Stimulated activated CD4-positive, alpha-beta T cell treated with anti-CD3 and anti-CD28 coated beads, Interleukin-1b, Interleukin-23, amount 100 ng/mL, for 1 hour (primary cell): ENCODE results near the gene C1orf115.
"Not testable (repeated sequence)": the region's sequence is repeated elsewhere in the genome, so short reads cannot be mapped to it uniquely, and the experiment has no call there.

ENCODE experiments used
- DNase-seq, 2 donors: peaks; one replicate each; pipeline ENCODE4 v3.0.0-alpha.2; 2020; ENCODE audit warnings: low read depth in 2 of 2

C1orf115 gene

DNA sequence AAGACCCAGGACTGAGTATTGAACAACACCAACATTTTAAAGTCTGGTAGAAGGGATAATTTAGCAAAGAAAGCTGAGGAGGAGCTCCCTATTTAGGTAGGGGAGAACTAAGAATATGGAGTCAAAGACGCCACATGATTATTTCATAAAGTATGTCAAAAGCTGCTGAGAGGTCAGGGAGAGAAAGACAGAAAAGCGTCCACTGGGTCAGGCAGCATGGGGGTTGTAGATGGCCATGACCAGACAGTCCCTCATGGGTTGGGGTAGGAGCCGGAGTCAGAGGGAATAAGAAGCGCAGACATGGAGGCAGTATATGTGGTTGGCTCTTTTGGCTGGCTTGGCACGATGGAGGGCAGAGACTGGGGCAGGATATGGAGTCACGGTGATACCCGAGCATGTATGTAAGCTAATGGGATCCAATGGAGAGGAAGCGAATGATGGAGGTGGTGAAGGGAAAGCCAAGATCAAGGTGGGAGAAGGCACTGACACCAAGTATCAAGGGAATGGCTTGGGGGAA is 4.8 kb downstream of the C1orf115 start:
- DNase-seq: no peak

DNA sequence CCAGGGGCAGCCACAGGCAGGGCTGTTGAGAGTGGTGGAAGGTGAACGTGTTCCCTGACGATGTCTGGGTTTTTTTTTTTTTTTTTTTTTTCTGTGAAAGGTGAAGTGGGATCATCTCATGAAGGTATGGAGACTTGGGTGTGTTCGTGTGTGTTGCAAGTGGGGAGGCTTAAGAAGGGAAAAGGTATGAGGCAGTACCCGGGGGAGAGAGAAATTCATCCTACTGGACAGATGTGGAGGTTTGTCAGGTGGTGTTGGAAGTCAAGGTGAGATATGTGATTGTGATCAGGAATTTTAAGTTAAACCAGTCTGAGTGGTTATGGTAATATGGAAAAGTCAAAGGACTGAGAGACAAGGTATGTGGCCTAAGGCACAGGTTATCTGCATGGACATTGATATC is 5.3 kb downstream of the C1orf115 start:
- no peak for DNase-seq

GRCh38 chr1:220696226-220696862 is 6.2 kb downstream of the C1orf115 start:
- DNase-seq: no peak

- DNase-seq: no peak
Measured at GRCh38 chr1:220696863-220697231, 6.7 kb downstream of the C1orf115 start.

GRCh38 chr1:220697326-220697725 is 7.2 kb downstream of the C1orf115 start:
- no peak for DNase-seq

DNA sequence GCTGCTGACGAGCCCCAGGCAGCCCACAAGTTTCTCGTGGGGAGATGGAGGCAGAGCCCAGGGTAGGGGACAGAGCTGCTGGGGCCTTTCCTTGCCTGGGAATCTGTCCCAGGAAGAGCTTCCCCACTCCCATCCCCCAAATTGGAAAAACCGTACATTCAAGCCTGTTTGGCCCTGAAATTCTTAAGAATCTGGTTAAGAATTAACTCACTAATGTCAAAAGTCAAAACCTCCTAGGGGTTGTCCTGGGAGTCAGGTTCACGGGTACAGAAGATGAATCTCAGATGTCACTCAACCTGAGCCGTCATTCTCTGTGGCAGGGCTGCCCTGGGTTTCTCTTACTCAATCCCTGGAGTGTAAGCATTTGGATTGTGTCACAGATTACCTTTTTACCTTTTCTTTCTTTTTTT is 8.4 kb downstream of the C1orf115 start:
- DNase-seq: no peak

DNA sequence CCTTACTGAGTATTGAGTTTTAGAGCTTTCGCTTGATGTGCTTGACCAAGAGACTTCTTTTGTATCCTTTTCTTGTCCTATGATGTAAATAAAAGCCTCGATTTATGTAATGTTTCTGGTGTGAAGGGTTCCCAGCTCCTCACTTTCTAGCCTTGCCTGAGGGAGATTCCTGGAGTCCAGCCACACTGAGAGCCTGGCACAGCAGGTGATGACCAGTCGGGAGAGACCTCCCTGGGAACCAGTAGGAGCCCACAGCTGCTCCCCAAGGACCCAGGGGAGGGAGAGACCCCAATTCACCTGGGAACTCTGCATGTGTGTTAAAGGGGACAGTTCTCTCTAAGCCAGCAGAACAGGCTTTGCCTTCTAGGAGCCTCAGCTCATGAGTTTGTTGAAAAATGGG is 8.9 kb downstream of the C1orf115 start:
- no peak for DNase-seq

GRCh38 chr1:220700556-220701179 is 10.5 kb downstream of the C1orf115 start:
- DNase-seq: no peak

GRCh38 chr1:220701974-220702373 is 11.8 kb downstream of the C1orf115 start:
- no peak for DNase-seq

DNA sequence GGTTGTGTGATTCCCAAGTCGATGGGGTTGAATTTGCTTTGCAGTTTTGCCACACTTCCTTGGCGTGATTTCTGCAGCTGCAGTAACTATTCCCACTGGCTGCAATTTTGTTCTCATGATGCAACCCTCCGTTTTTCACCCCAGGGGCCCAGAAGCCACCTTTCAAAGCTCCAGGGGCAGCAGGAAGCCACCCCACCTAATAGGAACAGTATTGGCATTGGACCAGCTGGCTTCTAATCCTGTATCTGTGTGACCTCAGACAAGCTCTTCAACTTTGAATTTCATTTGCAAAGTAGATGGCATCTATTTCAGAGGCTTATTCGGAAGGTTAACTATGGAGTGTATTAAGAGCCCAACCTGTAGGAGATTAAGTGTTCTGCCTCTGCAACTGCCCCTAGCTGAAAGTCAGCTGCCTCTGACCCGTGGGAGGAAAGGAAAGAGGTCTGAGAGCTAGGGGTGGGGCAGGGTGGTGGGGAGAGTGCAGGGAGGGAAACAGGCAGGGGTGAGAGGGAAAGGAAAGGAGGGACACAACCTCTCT is 12.6 kb downstream of the C1orf115 start:
- no peak for DNase-seq

DNA sequence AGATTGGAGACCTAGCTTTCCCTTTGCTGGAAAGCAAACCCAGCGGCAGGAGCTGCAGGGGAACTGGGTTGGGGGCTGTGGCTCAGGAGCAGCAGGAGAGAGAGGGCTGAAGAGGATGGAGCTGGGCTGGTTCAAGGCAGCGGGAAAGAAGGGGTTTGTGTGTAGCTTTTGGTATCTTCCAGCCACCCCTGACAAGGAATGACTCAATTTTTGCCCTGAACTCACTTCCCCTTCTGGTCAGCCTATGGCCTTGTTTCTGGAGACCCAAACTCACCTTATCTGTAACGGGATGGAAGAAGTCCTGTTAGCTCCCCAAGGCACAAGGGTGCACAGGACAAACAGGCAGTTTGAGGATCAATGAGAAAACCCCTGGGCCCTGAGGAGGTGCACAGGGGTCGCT is 13.1 kb downstream of the C1orf115 start:
- no peak for DNase-seq

DNA sequence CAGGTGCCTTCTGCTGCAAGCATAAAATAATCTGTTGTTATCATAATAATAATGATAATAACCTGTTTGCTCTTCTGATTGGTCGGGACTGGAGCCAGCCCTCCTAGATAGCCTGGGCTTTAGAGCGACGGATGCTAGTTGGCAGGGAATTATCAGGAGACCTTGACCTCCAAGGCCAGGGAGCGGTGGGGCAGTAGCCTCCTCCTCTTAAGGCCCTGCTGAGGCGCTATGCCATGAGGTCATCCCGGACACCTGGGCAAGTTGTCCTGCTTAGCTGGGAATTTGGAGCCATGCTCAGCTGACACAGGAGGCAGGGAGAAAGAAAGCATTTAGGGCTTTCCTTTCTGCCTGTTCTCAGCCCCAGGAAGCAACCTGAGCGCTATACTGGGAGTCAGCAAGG is 15.6 kb downstream of the C1orf115 start:
- no peak for DNase-seq

DNA sequence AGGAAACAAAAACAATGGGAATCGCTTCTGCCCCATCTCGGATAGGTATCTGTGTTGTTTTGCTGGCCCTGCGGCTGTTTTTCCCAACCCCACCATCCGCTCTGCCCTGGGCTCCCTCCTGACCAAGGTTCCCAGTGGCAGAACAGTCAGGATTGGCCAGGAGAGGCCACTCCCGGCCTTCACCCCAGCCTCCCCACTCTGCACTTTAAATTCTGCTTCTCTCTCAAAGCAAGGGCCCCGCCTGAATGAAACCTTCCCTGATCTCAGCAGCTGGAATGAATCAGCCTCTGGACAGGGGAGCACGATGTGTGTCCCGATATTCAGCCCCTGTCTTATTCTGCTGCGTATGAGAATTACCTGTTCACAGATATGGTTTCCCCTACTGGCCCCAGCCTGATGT is 16.3 kb downstream of the C1orf115 start:
- no peak for DNase-seq

DNA sequence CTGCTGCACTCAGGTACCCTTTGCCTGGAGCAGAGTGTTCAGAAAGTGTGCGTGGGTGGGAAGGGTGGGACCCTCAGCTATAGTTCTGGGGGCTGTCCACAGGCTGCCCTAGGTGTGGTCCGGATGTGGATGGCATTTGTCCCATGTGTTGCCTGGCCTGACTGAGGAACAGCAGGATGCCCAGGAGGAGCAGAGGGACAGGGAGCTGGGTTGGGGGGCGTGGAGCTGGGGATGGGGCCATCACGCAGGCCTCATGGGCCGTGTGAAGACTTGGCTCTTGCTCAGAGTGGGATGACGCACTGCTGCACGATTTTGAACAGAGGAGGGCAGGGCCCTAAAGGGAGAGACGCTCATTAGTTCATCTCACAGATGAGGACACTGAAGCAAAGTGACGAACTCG is 17.0 kb downstream of the C1orf115 start:
- no peak for DNase-seq

- DNase-seq: no peak
Measured at GRCh38 chr1:220708244-220708643, 18.1 kb downstream of the C1orf115 start.

DNA sequence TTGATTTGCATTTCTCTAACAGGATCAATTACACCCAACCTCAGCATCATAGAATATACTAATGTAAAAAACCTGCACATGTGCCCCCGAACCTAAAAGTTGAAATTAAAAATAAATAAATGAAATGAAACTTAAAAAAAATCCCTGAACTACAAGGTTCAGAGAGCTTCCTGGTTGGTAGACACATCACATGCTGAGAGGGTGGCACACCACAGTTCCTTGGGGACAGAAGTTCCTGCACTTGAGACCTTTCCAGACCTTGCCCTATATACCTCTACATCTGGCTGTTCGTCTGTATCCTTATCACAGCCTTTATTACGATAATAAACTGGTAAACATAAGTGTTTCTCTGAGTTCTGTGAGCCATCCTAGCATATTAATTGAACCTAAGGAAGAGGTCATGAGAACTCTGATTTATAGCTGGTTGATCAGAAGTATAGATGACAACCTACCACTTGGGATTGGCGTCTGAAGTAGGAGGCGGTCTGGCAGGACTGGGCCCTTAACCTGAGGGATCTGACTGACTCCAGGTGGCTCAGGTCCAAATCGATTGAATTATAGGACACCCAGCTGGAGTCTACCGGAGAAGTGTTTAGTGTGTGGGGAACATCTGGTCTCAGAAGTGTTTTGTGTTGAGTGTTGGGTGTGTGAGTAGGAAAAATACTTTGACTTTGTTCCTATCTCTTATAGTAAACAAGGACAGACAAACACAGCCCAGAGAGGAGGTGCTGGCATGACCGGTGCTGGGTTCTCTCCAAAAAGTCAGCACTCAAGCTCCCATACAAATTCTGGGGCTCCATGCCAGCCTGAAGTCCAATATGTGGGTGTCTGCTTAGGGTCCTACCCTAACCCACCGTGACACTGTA is 19.0 kb downstream of the C1orf115 start:
- DNase-seq: no peak

DNA sequence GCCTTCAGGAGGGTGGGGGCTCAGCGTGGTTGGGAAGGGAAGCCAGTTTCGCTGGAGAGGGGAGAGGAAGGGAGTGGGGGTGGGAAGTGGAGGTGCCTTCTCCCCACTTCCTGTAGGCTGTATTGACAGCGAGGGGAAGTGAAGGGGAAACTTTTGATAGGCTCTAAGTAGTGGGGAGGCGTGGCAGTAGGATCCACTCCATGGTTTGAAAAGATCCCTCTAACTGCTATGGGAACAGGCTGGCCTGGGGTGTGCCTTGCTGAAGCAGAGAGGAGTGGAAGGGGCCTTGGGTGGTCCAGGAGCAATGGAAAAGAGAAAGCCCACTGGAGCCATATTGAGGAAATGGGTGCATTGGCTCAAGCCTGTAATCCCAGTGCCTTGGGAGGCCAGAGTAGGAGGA is 20.2 kb downstream of the C1orf115 start:
- DNase-seq: no peak

- DNase-seq: no peak
Measured at GRCh38 chr1:220711056-220711809, 21.1 kb downstream of the C1orf115 start.

- DNase-seq: not testable (repeated sequence)
Measured at GRCh38 chr1:220715986-220716385, 25.8 kb downstream of the C1orf115 start.

GRCh38 chr1:220717800-220718640 is 27.9 kb downstream of the C1orf115 start:
- no peak for DNase-seq

DNA sequence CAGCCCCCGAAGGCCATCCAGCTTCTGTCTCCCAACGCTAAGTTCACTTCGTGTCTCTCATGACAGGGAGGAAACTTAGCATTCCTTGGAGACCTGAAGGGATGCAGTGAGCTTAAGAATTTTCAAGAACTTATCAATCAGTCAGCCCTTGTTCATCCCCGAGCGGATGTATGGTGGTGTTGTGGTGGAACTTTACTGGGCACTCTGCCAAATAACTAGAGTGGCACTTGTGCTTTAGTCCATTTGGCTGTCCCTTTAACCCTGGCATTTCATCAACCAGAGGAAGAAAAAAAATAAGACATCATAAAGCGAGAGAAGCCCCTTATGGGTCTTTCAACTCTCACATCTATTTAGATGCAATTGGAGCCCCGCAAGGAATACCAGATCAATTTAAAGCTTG is 31.1 kb downstream of the C1orf115 start:
- not testable (repeated sequence) for DNase-seq
